Peyer's patch (tissue), 4 donors: ENCODE results near the gene PLIN3. TPM values are rescaled to one million over a fixed set of nuclear protein-coding genes. Genes with fewer than 3 reads are reported as not detected.
"Not testable (repeated sequence)": the region's sequence is repeated elsewhere in the genome, so short reads cannot be mapped to it uniquely, and the experiment has no call there.

ENCODE experiments used
- DNase-seq, 3 donors: peaks; one replicate each; pipeline ENCODE4 v3.0.0-alpha.2; 2017 to 2019
- H3K27ac ChIP-seq, 4 donors: fragments of 200-600 bp; sonication (generic); one replicate each; pipeline ENCODE4 v1.5.1; 2016 to 2019
- H3K27me3 ChIP-seq, 2 donors: fragments of 200-600 bp; sonication (generic); one replicate each; pipeline ENCODE4 v1.5.1; 2019
- H3K36me3 ChIP-seq, 3 donors: fragments of 200-600 bp; sonication (generic); one replicate each; pipeline ENCODE4 v1.5.1; 2016 to 2019
- H3K4me1 ChIP-seq, 4 donors: fragments of 200-600 bp; sonication (generic); one replicate each; pipeline ENCODE4 v1.5.1; 2016 to 2019
- H3K4me3 ChIP-seq, 4 donors: fragments of 200-600 bp; sonication (generic); 1 replicate in 3 of 4; 2 replicates in 1 of 4; pipeline ENCODE4 v1.5.1; 2016 to 2019; ENCODE audit warnings: mild to moderate bottlenecking in 1 of 4
- H3K9me3 ChIP-seq, 4 donors: fragments of 200-600 bp; sonication (generic); one replicate each; pipeline ENCODE4 v1.5.1; 2016 to 2019; ENCODE audit warnings: mild to moderate bottlenecking in 1 of 4
- POLR2A ChIP-seq, 2 donors: fragments of 450-650 bp; IDR thresholded peaks; one replicate each; pipeline ENCODE4 v1.5.1; 2017; ENCODE audit warnings: antibody characterized with exemption in 2 of 2, mild to moderate bottlenecking in 2 of 2, moderate library complexity in 2 of 2
- total RNA-seq, 4 donors: library from RNA; depleted of rRNA; stranded (reverse); fragments of >200 nt; gene quantifications; one replicate each; pipeline ENCODE4 v1.1.0, GENCODE V29; 2016
- TF ChIP-seq, protein P1 (sequence below), 6 experiments: fragments of 450-650 bp in 4 of 6; fragments of 200-600 bp in 2 of 6; sonication (generic) in 1 of 6; IDR thresholded peaks; one replicate each; pipeline ENCODE4 v1.5.1; 2017 to 2019; ENCODE audit warnings: antibody characterized with exemption in 6 of 6, mild to moderate bottlenecking in 3 of 6, moderate library complexity in 1 of 6

Gene PLIN3
- total RNA-seq, 4 donors from 2014 or later, result 22.3 to 150 (median 108) TPM

DNA sequence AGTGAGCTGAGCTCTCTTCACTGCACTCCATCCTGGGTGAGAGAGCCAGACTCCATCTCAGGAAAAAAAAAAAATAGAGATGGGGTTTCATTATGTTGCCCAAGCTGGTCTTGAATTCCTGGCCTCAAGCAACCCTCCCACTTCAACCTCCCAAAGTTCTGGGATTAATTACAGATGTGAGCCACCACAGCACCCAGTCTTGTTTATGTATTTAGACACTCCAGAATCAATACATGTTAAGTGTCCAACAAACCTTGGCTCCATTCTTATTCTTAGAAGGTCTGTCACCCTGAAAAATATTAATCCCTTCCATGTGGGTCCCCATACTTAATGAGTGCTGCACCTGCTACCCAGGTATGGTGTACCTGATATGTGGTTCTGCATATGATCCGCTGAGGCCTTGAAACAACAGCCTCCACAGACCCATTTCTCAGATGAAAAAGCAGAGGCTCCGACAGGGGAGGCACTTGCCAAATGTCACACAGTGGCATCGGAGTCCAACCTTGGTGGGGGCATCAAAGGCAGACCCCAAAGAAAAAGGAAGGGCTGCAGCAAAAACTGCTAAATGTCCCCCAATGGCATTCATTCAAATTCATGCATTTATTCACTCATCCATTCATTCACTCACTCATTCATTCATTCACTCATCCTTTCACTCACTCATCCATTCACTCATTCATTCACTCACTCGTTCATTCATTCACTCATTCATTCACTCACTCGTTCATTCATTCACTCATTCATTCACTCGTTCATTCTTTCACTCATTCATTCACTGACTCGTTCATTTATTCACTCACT, 52.6 kb downstream of the PLIN3 start:
- Histone ChIP-seq H3K27ac (no peak overlapping the region), H3K4me1 (peaks cover 0 to 11% (median 2%) of the 10 kb centered on the region in 4 donors), H3K9me3 (no peaks in the 10 kb centered on the region), H3K4me3 (peak overlapping the region in 1 of 4 donors; percentile 21), H3K36me3 (peaks cover 0 to 28% (median 0%) of the 10 kb centered on the region in 3 donors), H3K27me3 (no peaks in the 10 kb centered on the region)
- no peak for DNase-seq
- TF ChIP-seq POLR2A (IDR thresholded peaks at IDR 0.05), result no peak
- TF ChIP-seq, protein P1, sequence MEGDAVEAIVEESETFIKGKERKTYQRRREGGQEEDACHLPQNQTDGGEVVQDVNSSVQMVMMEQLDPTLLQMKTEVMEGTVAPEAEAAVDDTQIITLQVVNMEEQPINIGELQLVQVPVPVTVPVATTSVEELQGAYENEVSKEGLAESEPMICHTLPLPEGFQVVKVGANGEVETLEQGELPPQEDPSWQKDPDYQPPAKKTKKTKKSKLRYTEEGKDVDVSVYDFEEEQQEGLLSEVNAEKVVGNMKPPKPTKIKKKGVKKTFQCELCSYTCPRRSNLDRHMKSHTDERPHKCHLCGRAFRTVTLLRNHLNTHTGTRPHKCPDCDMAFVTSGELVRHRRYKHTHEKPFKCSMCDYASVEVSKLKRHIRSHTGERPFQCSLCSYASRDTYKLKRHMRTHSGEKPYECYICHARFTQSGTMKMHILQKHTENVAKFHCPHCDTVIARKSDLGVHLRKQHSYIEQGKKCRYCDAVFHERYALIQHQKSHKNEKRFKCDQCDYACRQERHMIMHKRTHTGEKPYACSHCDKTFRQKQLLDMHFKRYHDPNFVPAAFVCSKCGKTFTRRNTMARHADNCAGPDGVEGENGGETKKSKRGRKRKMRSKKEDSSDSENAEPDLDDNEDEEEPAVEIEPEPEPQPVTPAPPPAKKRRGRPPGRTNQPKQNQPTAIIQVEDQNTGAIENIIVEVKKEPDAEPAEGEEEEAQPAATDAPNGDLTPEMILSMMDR (IDR thresholded peaks at IDR 0.05), result no peak

DNA sequence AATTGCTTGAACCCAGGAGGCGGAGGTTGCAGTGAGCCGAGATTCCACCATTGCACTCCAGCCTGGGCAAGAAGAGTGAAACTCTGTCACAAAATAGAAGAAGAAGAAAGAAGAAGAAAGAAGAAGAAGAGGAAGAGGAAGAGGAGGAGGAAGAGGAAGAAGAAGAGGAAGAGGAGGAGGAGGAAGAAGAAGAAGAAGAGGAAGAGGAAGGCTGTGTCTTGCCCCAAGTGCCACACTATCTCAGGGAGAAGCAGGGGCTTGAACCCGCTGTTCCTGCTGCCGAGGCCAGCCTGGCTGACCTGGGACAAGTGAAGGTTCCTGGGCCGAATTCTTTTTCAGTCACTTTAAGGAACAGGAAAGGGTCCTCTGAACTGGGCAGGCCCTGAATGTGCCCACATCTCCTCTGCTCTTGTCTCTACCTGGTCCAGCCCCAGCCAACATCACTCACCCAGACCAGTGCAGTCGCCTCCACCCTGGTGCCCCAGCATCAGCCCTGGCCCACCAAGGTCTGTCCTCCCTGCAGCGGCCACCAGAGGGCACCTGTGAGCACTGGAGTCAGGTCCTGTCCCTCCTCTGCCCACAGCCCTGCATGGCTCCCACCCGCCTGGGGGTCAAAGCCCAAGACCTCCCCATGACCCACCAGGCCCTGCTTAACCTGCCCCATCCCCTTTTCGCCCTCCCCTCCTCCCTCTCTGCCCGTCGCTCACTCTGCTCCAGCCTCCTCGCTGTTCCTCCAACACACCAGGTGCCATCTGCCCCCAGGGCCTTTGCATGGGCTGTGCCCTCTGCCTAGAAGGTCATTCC, 55.9 kb downstream of the PLIN3 start:
- DNase-seq, result peak; percentile 87 to 94 (median 91)
- H3K27me3 ChIP-seq, result no peaks in the 10 kb centered on the region
- peaks cover 0 to 11% (median 2%) of the 10 kb centered on the region in 4 donors for H3K4me1 ChIP-seq
- H3K27ac ChIP-seq, result no peak overlapping the region
- TF ChIP-seq, protein P1 (IDR thresholded peaks at IDR 0.05), result peak; percentile 74 to 91 (median 83)
- TF ChIP-seq POLR2A (IDR thresholded peaks at IDR 0.05), result no peak
- H3K4me3 ChIP-seq, result no peak overlapping the region
- H3K36me3 ChIP-seq, result peaks cover 0 to 5% (median 0%) of the 10 kb centered on the region in 3 donors
- H3K9me3 ChIP-seq, result no peaks in the 10 kb centered on the region

DNA sequence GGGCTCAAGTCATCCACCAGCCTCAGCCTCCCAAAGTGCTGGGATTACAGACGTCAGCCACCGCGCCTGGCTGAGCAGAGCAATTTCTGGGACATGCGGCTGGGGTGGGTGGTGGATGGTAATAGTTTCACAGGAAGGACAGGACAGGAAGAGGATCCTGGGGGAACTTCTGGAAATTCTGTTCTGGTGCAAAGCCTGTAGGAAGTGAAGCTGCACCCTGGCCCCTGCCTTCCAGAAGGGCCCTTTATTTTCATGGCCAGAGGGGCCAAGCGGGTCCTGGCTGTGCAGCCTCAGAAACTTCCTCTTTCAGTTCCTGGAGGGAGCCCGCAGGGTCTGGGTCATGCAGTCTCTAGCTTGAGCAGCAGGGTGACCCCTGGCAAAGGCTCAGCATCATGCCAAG, 60.3 kb downstream of the PLIN3 start:
- Histone ChIP-seq H3K27ac (peak overlapping the region in 1 of 4 donors; percentile 17), H3K4me3 (no peak overlapping the region), H3K27me3 (no peaks in the 10 kb centered on the region), H3K36me3 (no peaks in the 10 kb centered on the region), H3K9me3 (no peaks in the 10 kb centered on the region), H3K4me1 (no peaks in the 10 kb centered on the region)
- DNase-seq, result peak in 1 of 3 donors; percentile 49
- TF ChIP-seq, protein P1 (IDR thresholded peaks at IDR 0.05), result no peak
- TF ChIP-seq POLR2A (IDR thresholded peaks at IDR 0.05), result no peak

DNA sequence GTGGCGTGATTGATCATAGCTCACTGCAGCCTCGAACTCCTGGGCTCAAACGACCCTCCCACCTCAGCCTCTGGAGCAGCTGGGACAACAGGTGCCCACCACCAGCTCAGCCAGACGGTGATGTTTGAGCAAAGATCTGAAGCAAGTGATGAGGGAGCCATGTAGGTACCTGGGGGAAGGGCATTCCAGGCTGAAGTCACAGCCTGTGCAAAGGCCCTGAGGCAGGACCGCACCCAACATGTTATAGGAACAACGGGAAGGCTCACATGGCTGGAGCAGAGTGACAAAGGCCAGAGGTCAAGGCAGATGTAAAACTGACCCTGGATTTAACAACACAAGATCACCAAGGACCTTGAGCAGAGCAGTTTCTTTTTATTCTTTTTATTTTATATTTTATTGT, 61.1 kb downstream of the PLIN3 start:
- no peaks in the 10 kb centered on the region for H3K27me3 ChIP-seq
- H3K27ac ChIP-seq, result no peak overlapping the region
- H3K9me3 ChIP-seq, result no peaks in the 10 kb centered on the region
- no peak for DNase-seq
- H3K36me3 ChIP-seq, result no peaks in the 10 kb centered on the region
- H3K4me3 ChIP-seq, result no peak overlapping the region
- H3K4me1 ChIP-seq, result no peaks in the 10 kb centered on the region
- TF ChIP-seq, protein P1 (IDR thresholded peaks at IDR 0.05), result no peak
- TF ChIP-seq POLR2A (IDR thresholded peaks at IDR 0.05), result no peak

DNA sequence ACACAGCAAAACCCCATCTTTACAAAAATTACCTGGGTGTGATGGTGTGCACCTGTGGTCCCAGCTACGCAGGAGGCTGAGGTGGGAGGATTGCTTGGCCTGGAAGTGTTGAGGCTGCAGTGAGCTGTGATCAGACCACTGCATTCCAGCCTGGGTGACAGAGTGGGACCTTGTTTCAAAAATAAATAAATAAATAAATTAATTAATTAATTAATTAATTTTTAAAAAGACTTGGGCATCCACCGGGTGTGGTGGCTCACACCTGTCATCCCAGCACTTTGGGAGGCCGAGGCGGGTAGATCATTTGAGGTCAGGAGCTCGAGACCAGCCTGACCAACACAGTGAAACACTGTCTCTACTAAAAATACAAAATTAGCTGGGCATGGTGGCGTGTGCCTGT, 62.3 kb downstream of the PLIN3 start:
- not testable (repeated sequence) for H3K9me3 ChIP-seq, H3K27ac ChIP-seq, H3K4me3 ChIP-seq, H3K4me1 ChIP-seq, H3K27me3 ChIP-seq, H3K36me3 ChIP-seq, DNase-seq
